SHP77 (cell line): ENCODE measurements around the gene GSS.

Experiments used
- DNase-seq, 2 experiments: peaks; one replicate each; lab custom pipeline; 2025; lab: John Stamatoyannopoulos, UW

Gene GSS

GRCh38 chr20:34946661-34947060 lies 8.9 kb downstream of the GSS start:
- DNase-seq = no peak

- DNase-seq = no peak
These were observed 10.1 kb downstream of the GSS start for GRCh38 chr20:34945315-34946077.

GRCh38 chr20:34943808-34944567 lies 11.6 kb downstream of the GSS start:
- no peak for DNase-seq

- no peak for DNase-seq
These were observed 13.3 kb downstream of the GSS start for GRCh38 chr20:34942301-34942700.

- DNase-seq = no peak
These were observed 14.4 kb downstream of the GSS start for GRCh38 chr20:34941226-34941625.

- no peak for DNase-seq
These were observed 15.5 kb downstream of the GSS start for GRCh38 chr20:34940081-34940481.

GRCh38 chr20:34938466-34939163 lies 17.0 kb downstream of the GSS start:
- DNase-seq = no peak

GRCh38 chr20:34931771-34932170 lies 23.8 kb downstream of the GSS start:
- DNase-seq = no peak

- DNase-seq = no peak
These were observed 27.2 kb downstream of the GSS start for GRCh38 chr20:34928411-34928810.

- DNase-seq = no peak
These were observed 27.9 kb downstream of the GSS start for GRCh38 chr20:34927736-34928135.

GRCh38 chr20:34926581-34926980 lies 29.0 kb downstream of the GSS start:
- no peak for DNase-seq

GRCh38 chr20:34925981-34926380 lies 29.6 kb downstream of the GSS start:
- DNase-seq = no peak

GRCh38 chr20:34925341-34925740 lies 30.3 kb downstream of the GSS start:
- DNase-seq = no peak

GRCh38 chr20:34923414-34923813 lies 32.2 kb downstream of the GSS start:
- DNase-seq = no peak

- DNase-seq = no peak
These were observed 32.8 kb downstream of the GSS start for GRCh38 chr20:34922654-34923381.

- DNase-seq = no peak
These were observed 34.2 kb downstream of the GSS start for GRCh38 chr20:34921436-34921835.

GRCh38 chr20:34920055-34920454 lies 35.6 kb downstream of the GSS start:
- DNase-seq = no peak

- no peak for DNase-seq
These were observed 38.7 kb downstream of the GSS start for GRCh38 chr20:34916774-34917354.

GRCh38 chr20:34915749-34916455 lies 39.7 kb downstream of the GSS start:
- no peak for DNase-seq

- no peak for DNase-seq
These were observed 40.5 kb downstream of the GSS start for GRCh38 chr20:34915131-34915530.
